NT2/D1 (cell line): ENCODE results near the gene PTPRG.

Experiments used
- YY1 ChIP-seq: IDR thresholded peaks from 2 replicates; pipeline ENCODE4 v1.6.1; 2011; ENCODE audit not compliant: insufficient read length, insufficient read depth
- ZNF274 ChIP-seq: IDR thresholded peaks from 2 replicates; pipeline ENCODE4 v1.6.1; 2011; ENCODE audit warnings: mild to moderate bottlenecking, low read depth, low read length

DNA sequence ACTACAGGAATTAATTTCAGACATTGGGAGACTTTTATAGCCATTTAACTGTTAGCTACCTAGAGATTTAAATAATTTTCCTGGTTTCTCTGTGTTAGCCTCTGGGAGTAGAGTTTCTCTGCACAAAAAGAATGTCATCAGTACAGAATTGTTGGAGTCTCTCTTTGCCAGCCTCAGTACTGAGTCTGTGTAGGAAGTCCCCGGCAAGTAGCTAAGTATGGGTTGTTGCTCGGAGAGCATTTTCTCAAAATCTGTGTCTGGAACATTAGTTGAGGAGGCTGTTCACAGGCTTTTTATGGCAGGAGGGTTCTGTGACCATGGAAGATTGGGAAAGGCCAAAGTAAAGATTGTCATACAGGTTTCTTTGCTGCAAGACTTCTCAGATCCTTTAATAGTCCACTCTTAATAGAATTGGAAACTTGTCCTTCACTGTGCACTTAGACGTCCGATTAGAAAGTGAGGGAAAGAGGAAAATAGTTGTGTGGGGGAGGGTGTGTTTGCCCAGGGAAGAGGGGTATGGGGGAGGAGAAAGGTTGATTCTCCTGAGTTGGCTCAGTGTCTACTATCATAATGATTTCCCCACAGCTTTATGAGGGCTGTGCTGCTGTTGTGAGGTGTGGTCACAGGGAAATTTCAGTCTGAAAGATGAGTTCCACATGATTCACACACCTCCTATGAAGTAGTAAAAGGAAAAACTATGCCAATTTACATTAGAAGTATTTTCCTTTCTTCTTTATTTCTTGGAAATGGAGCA lies 207.1 kb downstream of the PTPRG start:
- TF ChIP-seq ZNF274, result no peak
- TF ChIP-seq YY1, result no peak
